Measurements from ENCODE around the gene DACT3.

Gene DACT3

DNA sequence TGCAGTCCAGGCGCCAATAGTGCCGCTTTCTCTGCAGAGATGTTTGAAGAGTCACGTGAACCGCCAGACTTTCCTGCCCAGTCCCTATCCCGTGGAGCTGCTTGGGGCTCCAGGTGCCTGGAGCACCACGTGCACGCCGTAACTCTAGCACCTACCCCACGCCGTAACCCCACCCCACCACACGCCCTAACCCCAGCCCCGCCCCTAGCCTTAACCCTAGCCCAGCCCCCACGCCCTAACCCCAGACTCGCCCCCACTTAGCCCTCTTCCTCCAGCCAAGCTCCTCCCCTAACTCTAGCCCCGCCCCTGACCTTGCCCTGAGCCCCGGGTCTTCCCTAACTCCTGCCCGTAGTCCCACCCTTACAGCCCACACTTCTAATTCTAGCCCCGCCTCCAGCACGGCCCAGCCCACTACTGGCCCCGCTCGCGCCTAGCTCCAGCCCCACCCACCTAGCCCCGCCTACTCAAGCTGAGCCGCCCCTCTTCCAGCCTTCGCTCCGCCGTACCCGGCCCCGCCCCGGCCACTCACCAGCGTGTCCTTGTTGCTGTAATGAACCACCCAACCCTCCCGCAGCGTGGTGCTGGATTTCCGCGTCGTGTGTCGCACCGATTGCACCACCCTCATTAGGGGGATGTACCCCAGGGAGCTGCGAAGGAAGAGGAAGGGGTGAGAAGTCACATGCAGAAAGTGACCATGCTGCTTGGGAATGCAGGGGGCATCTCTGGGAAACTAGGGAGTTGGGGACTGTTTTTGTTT lies 36.4 kb upstream of the DACT3 start:
- ChIA-PET POLR2A (no interaction called here), CTCF (interaction anchor here (0.9 to 4.6 kb wide), 7 partner anchors 10 to 84 kb away, joined by 3 to 21 read pairs (median 3); no protein-coding TSS in a partner anchor)
- H3K4me3 ChIP-seq (ENCODE audit: low read depth, low read length): no peak overlapping the region
- DNase-seq (ENCODE audit: low read depth, low spot score): no peak
- TF ChIP-seq, protein P1, sequence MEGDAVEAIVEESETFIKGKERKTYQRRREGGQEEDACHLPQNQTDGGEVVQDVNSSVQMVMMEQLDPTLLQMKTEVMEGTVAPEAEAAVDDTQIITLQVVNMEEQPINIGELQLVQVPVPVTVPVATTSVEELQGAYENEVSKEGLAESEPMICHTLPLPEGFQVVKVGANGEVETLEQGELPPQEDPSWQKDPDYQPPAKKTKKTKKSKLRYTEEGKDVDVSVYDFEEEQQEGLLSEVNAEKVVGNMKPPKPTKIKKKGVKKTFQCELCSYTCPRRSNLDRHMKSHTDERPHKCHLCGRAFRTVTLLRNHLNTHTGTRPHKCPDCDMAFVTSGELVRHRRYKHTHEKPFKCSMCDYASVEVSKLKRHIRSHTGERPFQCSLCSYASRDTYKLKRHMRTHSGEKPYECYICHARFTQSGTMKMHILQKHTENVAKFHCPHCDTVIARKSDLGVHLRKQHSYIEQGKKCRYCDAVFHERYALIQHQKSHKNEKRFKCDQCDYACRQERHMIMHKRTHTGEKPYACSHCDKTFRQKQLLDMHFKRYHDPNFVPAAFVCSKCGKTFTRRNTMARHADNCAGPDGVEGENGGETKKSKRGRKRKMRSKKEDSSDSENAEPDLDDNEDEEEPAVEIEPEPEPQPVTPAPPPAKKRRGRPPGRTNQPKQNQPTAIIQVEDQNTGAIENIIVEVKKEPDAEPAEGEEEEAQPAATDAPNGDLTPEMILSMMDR (IDR thresholded peaks at IDR 0.05; ENCODE audit: insufficient read depth, low read length, missing control alignments): no peak

DNA sequence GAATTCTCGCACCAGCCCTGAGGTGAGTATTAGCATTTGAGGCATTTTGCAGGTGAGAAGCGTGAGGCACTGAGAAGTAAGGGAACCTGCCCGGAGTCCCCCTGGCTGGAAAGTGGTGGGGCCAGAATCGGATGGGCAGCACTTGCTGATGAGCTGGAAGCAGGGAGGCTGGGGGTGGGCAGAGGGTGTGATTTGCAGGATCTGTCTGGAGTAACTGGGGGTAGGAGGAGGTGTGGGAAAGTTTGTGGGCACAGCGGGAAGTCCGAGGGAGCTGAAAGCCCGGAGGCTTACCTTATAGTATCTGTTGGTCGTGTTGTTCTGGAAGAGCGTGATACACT lies 35.9 kb upstream of the DACT3 start:
- ChIA-PET CTCF (interaction anchor here (0.9 to 4.6 kb wide), 7 partner anchors 8 to 83 kb away, joined by 3 to 21 read pairs (median 4); no protein-coding TSS in a partner anchor), POLR2A (no interaction called here)
- no peak overlapping the region for H3K4me3 ChIP-seq (ENCODE audit: low read depth, low read length)
- DNase-seq (ENCODE audit: low read depth, low spot score): no peak
- TF ChIP-seq, protein P1 (IDR thresholded peaks at IDR 0.05; ENCODE audit: insufficient read depth, low read length, missing control alignments): no peak

DNA sequence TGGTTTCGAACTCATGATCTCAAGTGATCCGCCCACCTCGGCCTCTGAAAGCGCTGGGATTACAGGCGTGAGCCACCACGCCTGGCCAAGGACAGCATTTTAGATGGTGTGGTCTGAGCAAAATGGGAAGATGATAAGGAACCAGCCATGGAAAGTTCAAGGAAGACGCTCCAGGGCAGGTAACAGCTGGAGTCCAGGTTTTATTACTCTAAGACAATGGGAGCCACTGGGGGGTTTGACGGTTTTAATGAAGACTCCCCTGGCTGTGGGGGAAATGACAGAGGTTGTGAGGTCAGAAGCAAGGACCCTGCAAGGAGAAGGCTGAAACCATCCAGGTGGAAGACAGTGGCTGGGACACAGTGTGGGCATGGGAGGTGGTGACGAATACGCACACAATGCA lies 35.1 kb upstream of the DACT3 start:
- no peak for DNase-seq (ENCODE audit: low read depth, low spot score)
- no peak overlapping the region for H3K4me3 ChIP-seq (ENCODE audit: low read depth, low read length)
- ChIA-PET POLR2A (no interaction called here), CTCF (interaction anchor here (1.9 to 4.6 kb wide), 2 partner anchors 8 to 12 kb away, joined by 11 to 21 read pairs; no protein-coding TSS in a partner anchor)
- TF ChIP-seq, protein P1 (IDR thresholded peaks at IDR 0.05; ENCODE audit: insufficient read depth, low read length, missing control alignments): no peak

DNA sequence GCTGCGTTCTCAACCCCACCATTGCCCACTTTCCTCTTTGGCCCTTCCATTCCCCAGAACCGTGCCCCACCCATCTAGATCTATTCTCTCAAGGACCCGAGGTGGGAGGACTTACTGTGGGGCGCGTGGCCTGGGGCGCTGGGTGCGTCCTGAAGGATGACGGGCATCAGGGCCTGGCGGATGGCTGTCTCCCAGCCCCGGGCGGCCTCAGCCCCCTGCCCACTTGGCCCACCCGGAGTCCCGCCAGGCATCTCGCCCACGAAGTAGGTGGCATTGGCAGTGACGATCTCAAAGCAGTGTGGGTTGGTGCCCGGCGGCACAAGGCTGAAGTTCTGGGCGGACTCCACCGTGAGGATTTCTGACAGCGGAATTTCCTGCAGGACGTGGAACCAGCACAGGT lies 32.8 kb upstream of the DACT3 start:
- CTCF ChIA-PET: interaction anchor here (2.2 to 8.5 kb wide), 2 partner anchors 11 to 80 kb away, joined by 8 to 83 read pairs; no protein-coding TSS in a partner anchor
- no peak for DNase-seq (ENCODE audit: low read depth, low spot score)
- H3K4me3 ChIP-seq (ENCODE audit: low read depth, low read length): no peak overlapping the region
- POLR2A ChIA-PET: no interaction called here
- TF ChIP-seq, protein P1 (IDR thresholded peaks at IDR 0.05; ENCODE audit: insufficient read depth, low read length, missing control alignments): no peak

DNA sequence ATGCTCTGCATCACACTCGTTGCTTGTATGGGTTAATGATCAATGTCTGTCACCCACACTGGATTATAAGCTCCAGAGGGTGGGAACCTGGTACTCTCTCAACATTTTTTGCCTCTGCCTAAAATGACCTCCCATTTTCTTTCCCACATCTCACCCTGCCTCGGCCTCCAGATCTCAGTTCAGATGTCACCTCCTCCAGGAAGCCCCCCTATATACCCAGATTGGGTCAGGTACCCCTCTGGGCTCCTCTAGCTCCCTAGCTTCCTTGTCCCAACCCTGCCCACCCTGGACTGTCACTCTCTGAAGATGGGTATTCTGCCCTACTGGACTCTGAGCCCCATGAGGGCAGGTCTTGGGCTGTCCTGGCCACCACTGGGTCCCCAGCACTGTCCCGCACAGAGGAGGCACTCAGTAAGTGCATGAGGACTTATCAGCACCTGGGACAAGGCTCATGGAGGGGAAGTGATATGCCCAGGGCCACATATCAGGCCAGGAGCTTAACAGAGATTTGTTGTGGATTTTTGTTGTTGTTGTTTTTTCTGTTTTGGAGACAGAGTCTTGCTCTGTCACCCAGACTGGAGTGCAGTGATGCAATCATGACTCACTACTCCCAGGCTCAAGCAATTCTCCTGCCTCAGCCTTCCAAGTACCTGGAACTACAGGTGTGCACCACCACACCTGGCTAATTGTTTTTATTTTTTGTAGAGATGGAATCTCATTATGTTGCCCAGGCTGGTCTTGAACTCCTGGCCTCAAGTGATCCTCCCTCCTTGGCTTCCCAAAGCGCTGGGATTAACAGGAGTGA lies 32.1 kb upstream of the DACT3 start:
- no peak for DNase-seq (ENCODE audit: low read depth, low spot score)
- CTCF ChIA-PET: interaction anchor here (0.8 to 8.5 kb wide), 4 partner anchors 11 to 150 kb away, joined by 3 to 83 read pairs (median 6); no protein-coding TSS in a partner anchor
- TF ChIP-seq, protein P1 (IDR thresholded peaks at IDR 0.05; ENCODE audit: insufficient read depth, low read length, missing control alignments): no peak
- no peak overlapping the region for H3K4me3 ChIP-seq (ENCODE audit: low read depth, low read length)
- POLR2A ChIA-PET: no interaction called here

DNA sequence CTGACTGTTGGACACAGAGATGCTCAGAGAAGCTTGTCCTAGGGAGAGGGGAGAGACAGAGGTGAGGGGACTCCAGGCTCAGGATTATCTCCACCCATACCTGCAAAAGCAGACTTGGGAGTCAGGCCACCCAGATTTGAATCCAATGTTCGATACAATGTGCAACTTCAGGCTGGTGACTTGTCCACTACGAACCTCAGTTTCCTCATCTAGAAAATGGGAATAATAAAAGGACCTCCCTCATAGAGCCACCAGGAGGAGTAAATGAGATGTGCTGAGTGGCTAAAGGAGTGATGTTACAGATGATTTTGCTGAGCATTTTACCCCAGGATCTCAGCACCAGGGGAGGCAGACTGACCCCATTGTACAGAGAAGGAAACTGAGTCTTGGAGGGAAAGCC lies 31.0 kb upstream of the DACT3 start:
- H3K4me3 ChIP-seq (ENCODE audit: low read depth, low read length): no peak overlapping the region
- CTCF ChIA-PET: interaction anchor here (1.3 to 8.5 kb wide), 3 partner anchors 13 to 149 kb away, joined by 3 to 83 read pairs (median 4); no protein-coding TSS in a partner anchor
- POLR2A ChIA-PET: no interaction called here
- TF ChIP-seq, protein P1 (IDR thresholded peaks at IDR 0.05; ENCODE audit: insufficient read depth, low read length, missing control alignments): no peak
- DNase-seq (ENCODE audit: low read depth, low spot score): no peak
